ENCODE results near the gene TMEM240.

TMEM240 gene

GRCh38 chr1:1554926-1555915 is 14.8 kb upstream of the TMEM240 start:
- Histone ChIP-seq H3K9me3 (ENCODE audit: control insufficient read depth, insufficient read depth, low read length) (no peaks in the 10 kb centered on the region), H3K36me3 (ENCODE audit: control insufficient read depth, insufficient read depth, low read length) (peaks cover 5% of the 10 kb centered on the region), H3K27me3 (ENCODE audit: control insufficient read depth, insufficient read depth, low read length) (no peaks in the 10 kb centered on the region), H3K4me1 (ENCODE audit: control insufficient read depth, insufficient read depth, low read length) (no peaks in the 10 kb centered on the region), H3K4me3 (ENCODE audit: low read depth, low read length) (no peak overlapping the region), H3K9ac (ENCODE audit: low read depth, low read length) (peak overlapping the region; percentile 37)

GRCh38 chr1:1554550-1554925 is 14.1 kb upstream of the TMEM240 start:
- Histone ChIP-seq H3K4me3 (ENCODE audit: low read depth, low read length) (no peak overlapping the region), H3K27me3 (ENCODE audit: control insufficient read depth, insufficient read depth, low read length) (no peaks in the 10 kb centered on the region), H3K36me3 (ENCODE audit: control insufficient read depth, insufficient read depth, low read length) (peaks cover 5% of the 10 kb centered on the region), H3K9me3 (ENCODE audit: control insufficient read depth, insufficient read depth, low read length) (no peaks in the 10 kb centered on the region), H3K4me1 (ENCODE audit: control insufficient read depth, insufficient read depth, low read length) (no peaks in the 10 kb centered on the region), H3K9ac (ENCODE audit: low read depth, low read length) (no peak overlapping the region)

DNA sequence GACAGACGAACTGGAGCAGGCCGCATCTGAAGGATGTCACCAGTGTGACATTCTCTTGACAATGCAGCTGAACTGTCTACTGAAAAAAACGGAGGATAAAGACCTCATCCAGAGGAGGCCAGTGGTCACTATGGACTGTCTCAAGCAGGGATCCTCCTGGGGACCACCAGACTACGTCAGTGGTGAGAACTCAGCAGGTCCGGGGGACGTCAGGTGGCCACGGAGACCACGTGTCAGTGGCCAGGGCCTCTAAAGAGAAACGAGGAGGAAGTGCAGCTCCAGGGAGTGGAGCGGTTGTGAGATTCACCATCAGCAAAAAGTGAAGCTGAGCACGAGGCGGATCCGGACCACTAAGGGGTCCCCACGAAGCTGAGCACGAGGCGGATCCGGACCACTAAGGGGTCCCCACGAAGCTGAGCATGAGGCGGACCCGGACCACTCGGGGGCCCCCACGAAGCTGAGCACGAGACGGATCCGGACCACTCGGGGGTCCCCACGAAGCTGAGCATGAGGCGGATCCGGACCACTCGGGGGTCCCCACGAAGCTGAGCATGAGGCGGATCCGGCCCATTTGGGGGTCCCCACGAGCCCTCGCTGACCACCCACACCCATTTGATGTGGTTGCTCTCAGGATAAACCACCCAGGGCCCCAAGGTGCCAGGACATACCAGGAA is 13.5 kb upstream of the TMEM240 start:
- no peak overlapping the region for H3K9ac ChIP-seq (ENCODE audit: low read depth, low read length)
- H3K9me3 ChIP-seq (ENCODE audit: control insufficient read depth, insufficient read depth, low read length) = no peaks in the 10 kb centered on the region
- peaks cover 5% of the 10 kb centered on the region for H3K36me3 ChIP-seq (ENCODE audit: control insufficient read depth, insufficient read depth, low read length)
- no peak overlapping the region for H3K4me3 ChIP-seq (ENCODE audit: low read depth, low read length)
- no peaks in the 10 kb centered on the region for H3K27me3 ChIP-seq (ENCODE audit: control insufficient read depth, insufficient read depth, low read length)
- H3K4me1 ChIP-seq (ENCODE audit: control insufficient read depth, insufficient read depth, low read length) = no peaks in the 10 kb centered on the region

GRCh38 chr1:1552263-1552639 is 11.8 kb upstream of the TMEM240 start:
- peak overlapping the region; percentile 24 for H3K9ac ChIP-seq (ENCODE audit: low read depth, low read length)
- H3K27me3 ChIP-seq (ENCODE audit: control insufficient read depth, insufficient read depth, low read length) = no peaks in the 10 kb centered on the region
- H3K9me3 ChIP-seq (ENCODE audit: control insufficient read depth, insufficient read depth, low read length) = no peaks in the 10 kb centered on the region
- no peak overlapping the region for H3K4me3 ChIP-seq (ENCODE audit: low read depth, low read length)
- no peaks in the 10 kb centered on the region for H3K4me1 ChIP-seq (ENCODE audit: control insufficient read depth, insufficient read depth, low read length)
- peaks cover 9% of the 10 kb centered on the region for H3K36me3 ChIP-seq (ENCODE audit: control insufficient read depth, insufficient read depth, low read length)

DNA sequence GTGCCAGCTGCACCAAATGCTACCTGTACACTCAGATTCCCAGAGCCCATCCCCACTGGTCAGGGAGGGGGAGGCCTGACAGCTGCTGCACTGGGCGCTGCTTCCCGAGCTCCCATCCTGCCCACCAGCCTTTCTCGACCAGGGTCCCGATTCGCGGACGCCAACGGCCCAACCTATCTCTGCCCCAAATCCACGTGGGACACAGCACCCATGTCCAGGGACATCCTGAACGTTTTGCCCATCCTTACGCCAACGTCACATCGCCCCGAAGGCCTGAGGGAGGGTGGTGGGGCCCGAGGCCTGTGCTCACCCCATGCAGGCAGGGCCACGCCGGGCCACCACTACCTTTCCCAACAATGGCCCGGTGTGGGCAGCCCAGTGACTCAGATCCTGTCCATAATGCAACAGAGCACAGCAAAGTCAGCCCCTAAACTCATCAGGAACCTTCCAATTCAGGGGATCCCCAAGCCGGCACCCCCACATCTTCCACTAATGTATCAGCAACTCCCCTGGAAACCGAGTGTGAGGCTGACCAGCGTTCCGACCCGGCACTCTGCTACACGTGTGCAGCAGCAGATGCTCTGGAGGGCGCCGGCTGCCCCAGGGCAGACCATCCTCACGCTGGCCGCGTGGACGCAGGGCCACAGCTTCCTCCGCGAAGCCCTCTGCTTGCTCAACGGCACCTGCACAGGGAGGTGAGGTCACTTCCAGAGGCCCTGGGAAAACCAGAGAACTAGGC is 11.3 kb upstream of the TMEM240 start:
- no peaks in the 10 kb centered on the region for H3K27me3 ChIP-seq (ENCODE audit: control insufficient read depth, insufficient read depth, low read length)
- H3K9ac ChIP-seq (ENCODE audit: low read depth, low read length) = peak overlapping the region; percentile 24
- peaks cover 13% of the 10 kb centered on the region for H3K36me3 ChIP-seq (ENCODE audit: control insufficient read depth, insufficient read depth, low read length)
- no peaks in the 10 kb centered on the region for H3K9me3 ChIP-seq (ENCODE audit: control insufficient read depth, insufficient read depth, low read length)
- no peaks in the 10 kb centered on the region for H3K4me1 ChIP-seq (ENCODE audit: control insufficient read depth, insufficient read depth, low read length)
- H3K4me3 ChIP-seq (ENCODE audit: low read depth, low read length) = no peak overlapping the region

- Histone ChIP-seq H3K4me3 (ENCODE audit: low read depth, low read length) (no peak overlapping the region), H3K27me3 (ENCODE audit: control insufficient read depth, insufficient read depth, low read length) (no peaks in the 10 kb centered on the region), H3K9ac (ENCODE audit: low read depth, low read length) (no peak overlapping the region), H3K9me3 (ENCODE audit: control insufficient read depth, insufficient read depth, low read length) (no peaks in the 10 kb centered on the region), H3K36me3 (ENCODE audit: control insufficient read depth, insufficient read depth, low read length) (peaks cover 13% of the 10 kb centered on the region), H3K4me1 (ENCODE audit: control insufficient read depth, insufficient read depth, low read length) (no peaks in the 10 kb centered on the region)
Observed at GRCh38 chr1:1550591-1551432, 10.4 kb upstream of the TMEM240 start.

GRCh38 chr1:1550087-1550486 is 9.7 kb upstream of the TMEM240 start:
- Histone ChIP-seq H3K9me3 (ENCODE audit: control insufficient read depth, insufficient read depth, low read length) (no peaks in the 10 kb centered on the region), H3K9ac (ENCODE audit: low read depth, low read length) (no peak overlapping the region), H3K27me3 (ENCODE audit: control insufficient read depth, insufficient read depth, low read length) (no peaks in the 10 kb centered on the region), H3K4me1 (ENCODE audit: control insufficient read depth, insufficient read depth, low read length) (no peaks in the 10 kb centered on the region), H3K4me3 (ENCODE audit: low read depth, low read length) (no peak overlapping the region), H3K36me3 (ENCODE audit: control insufficient read depth, insufficient read depth, low read length) (peaks cover 13% of the 10 kb centered on the region)

- Histone ChIP-seq H3K9me3 (ENCODE audit: control insufficient read depth, insufficient read depth, low read length) (no peaks in the 10 kb centered on the region), H3K4me3 (ENCODE audit: low read depth, low read length) (no peak overlapping the region), H3K36me3 (ENCODE audit: control insufficient read depth, insufficient read depth, low read length) (peaks cover 17% of the 10 kb centered on the region), H3K27me3 (ENCODE audit: control insufficient read depth, insufficient read depth, low read length) (no peaks in the 10 kb centered on the region), H3K4me1 (ENCODE audit: control insufficient read depth, insufficient read depth, low read length) (no peaks in the 10 kb centered on the region), H3K9ac (ENCODE audit: low read depth, low read length) (no peak overlapping the region)
Observed at GRCh38 chr1:1548591-1548990, 8.2 kb upstream of the TMEM240 start.

DNA sequence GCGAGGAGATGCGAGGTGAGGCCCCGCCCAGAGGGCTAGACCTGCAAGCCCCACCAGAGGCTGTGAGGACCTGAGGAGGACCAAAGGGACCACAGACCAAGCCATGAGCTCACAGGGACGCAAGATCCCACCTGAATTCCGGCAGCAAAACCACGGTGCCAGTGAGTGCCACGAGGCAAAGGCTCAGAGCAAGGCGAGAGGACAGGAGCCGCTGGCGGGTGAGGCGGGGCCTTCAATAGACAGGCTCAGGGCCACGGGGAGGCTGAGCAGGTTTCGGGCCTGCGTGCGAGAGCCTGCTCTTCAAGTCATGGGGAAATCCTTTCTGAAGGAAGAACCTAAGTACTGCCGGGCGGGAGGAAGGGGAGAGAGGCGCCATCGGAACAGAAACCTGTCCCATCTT is 7.1 kb upstream of the TMEM240 start:
- Histone ChIP-seq H3K27me3 (ENCODE audit: control insufficient read depth, insufficient read depth, low read length) (no peaks in the 10 kb centered on the region), H3K4me1 (ENCODE audit: control insufficient read depth, insufficient read depth, low read length) (no peaks in the 10 kb centered on the region), H3K4me3 (ENCODE audit: low read depth, low read length) (no peak overlapping the region), H3K9ac (ENCODE audit: low read depth, low read length) (no peak overlapping the region), H3K36me3 (ENCODE audit: control insufficient read depth, insufficient read depth, low read length) (peaks cover 26% of the 10 kb centered on the region), H3K9me3 (ENCODE audit: control insufficient read depth, insufficient read depth, low read length) (no peaks in the 10 kb centered on the region)

- no peaks in the 10 kb centered on the region for H3K27me3 ChIP-seq (ENCODE audit: control insufficient read depth, insufficient read depth, low read length)
- H3K36me3 ChIP-seq (ENCODE audit: control insufficient read depth, insufficient read depth, low read length) = peaks cover 29% of the 10 kb centered on the region
- H3K9me3 ChIP-seq (ENCODE audit: control insufficient read depth, insufficient read depth, low read length) = no peaks in the 10 kb centered on the region
- no peaks in the 10 kb centered on the region for H3K4me1 ChIP-seq (ENCODE audit: control insufficient read depth, insufficient read depth, low read length)
- H3K4me3 ChIP-seq (ENCODE audit: low read depth, low read length) = no peak overlapping the region
- no peak overlapping the region for H3K9ac ChIP-seq (ENCODE audit: low read depth, low read length)
Observed at GRCh38 chr1:1547011-1547410, 6.6 kb upstream of the TMEM240 start.

Measured in iPS-15b (cell line).